Thoracic aorta (tissue), 2 donors: ENCODE data around the gene NAT8. TPM values are rescaled to one million over a fixed set of nuclear protein-coding genes. Genes with fewer than 3 reads are reported as not detected.
"Not testable (repeated sequence)": the region's sequence is repeated elsewhere in the genome, so short reads cannot be mapped to it uniquely, and the experiment has no call there.

ENCODE experiments used
- ATAC-seq: fragments of 150-250 bp; one replicate; pipeline ENCODE4 v1.8.0; 2017; ENCODE audit warnings: low read depth; ENCODE audit not compliant: insufficient number of reproducible peaks, low FRiP score
- DNase-seq: peaks from one replicate; pipeline ENCODE4 v3.0.0-alpha.2; 2020; ENCODE audit warnings: low spot score
- H3K27ac ChIP-seq, 2 donors: fragments of 200-600 bp; sonication (generic); 1 replicate in 1 of 2; 2 replicates in 1 of 2; pipeline ENCODE4 v1.5.1; 2016; ENCODE audit warnings: mild to moderate bottlenecking in 2 of 2, moderate library complexity in 2 of 2
- H3K27me3 ChIP-seq: fragments of 200-600 bp; sonication (generic); replicated peaks from 2 replicates; pipeline ENCODE4 v1.6.0; 2016; ENCODE audit warnings: mild to moderate bottlenecking; ENCODE audit not compliant: insufficient read depth
- H3K36me3 ChIP-seq: fragments of 200-600 bp; sonication (generic); one replicate; pipeline ENCODE4 v1.5.1; 2016
- H3K4me1 ChIP-seq, 2 donors: fragments of 200-600 bp; sonication (generic); 1 replicate in 1 of 2; 2 replicates in 1 of 2; pipeline versions ENCODE4 v1.5.1 to v1.6.0; 2016; ENCODE audit warnings: low read depth in 2 of 2, mild to moderate bottlenecking in 1 of 2; ENCODE audit not compliant: control insufficient read depth in 1 of 2
- H3K4me3 ChIP-seq: fragments of 200-600 bp; sonication (generic); 2 replicates; pipeline ENCODE4 v1.5.1; 2016; ENCODE audit warnings: mild to moderate bottlenecking
- H3K9me3 ChIP-seq: fragments of 200-600 bp; sonication (generic); 2 replicates; pipeline ENCODE4 v1.5.1; 2016
- total RNA-seq, 2 donors: library from RNA; depleted of rRNA; stranded (reverse); fragments of >200 nt; gene quantifications; one replicate each; pipeline versions ENCODE4 v1.1.0 to v1.2.3, GENCODE V29; 2016
- TF ChIP-seq, protein P1 (sequence below): fragments of 200-600 bp; sonication (generic); IDR thresholded peaks from one replicate; pipeline ENCODE4 v1.5.1; 2019; ENCODE audit warnings: antibody characterized with exemption

The NAT8 gene
- total RNA-seq, 2 donors from 2014 or later: not detected

DNA sequence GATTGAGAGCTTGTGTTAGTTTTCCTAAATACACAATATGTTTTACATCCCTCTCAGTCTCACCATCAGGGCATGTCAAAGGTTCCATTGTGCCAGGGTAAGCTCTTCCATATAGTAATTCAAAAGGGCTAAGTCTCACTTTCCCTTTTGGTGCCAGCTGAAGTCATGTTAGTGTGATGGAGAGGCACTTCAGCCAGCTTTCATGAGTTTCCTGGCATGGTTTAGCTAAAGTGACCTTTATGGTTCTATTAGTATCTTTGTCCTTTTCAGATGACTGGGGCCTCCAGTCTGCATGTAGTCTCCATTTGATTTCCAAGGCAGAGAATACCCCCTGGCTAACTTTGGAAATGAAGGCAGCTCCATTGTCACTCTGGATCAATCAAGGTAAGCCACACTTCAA lies 27.2 kb downstream of the NAT8 start:
- no peak for ATAC-seq
- TF ChIP-seq, protein P1, sequence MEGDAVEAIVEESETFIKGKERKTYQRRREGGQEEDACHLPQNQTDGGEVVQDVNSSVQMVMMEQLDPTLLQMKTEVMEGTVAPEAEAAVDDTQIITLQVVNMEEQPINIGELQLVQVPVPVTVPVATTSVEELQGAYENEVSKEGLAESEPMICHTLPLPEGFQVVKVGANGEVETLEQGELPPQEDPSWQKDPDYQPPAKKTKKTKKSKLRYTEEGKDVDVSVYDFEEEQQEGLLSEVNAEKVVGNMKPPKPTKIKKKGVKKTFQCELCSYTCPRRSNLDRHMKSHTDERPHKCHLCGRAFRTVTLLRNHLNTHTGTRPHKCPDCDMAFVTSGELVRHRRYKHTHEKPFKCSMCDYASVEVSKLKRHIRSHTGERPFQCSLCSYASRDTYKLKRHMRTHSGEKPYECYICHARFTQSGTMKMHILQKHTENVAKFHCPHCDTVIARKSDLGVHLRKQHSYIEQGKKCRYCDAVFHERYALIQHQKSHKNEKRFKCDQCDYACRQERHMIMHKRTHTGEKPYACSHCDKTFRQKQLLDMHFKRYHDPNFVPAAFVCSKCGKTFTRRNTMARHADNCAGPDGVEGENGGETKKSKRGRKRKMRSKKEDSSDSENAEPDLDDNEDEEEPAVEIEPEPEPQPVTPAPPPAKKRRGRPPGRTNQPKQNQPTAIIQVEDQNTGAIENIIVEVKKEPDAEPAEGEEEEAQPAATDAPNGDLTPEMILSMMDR: no peak
- no peak overlapping the region for H3K4me3 ChIP-seq

DNA sequence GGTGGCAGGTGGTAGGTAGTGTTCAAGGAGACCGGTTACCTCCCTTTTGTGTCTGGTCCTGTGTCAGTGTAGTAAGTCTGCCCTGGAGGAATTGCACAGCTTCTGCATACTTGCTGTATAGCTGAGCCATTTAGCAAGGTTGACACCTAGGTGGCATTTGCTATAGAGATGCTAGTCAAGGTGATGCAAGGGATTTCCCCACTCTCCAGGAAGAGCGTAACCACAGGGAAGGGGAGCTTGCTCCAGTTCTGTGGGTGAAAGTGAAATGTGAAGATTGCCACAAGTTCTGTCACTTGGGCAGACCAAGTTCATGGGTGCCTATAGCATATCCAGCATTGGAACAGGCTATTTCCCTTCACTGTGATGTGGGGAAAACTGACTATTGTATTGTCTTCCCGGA lies 28.1 kb downstream of the NAT8 start:
- TF ChIP-seq, protein P1: no peak
- DNase-seq (no peak), ATAC-seq (no peak)
- Histone ChIP-seq H3K9me3 (no peaks in the 10 kb centered on the region), H3K4me1 (no peaks in the 10 kb centered on the region), H3K4me3 (no peak overlapping the region), H3K27me3 (no peaks in the 10 kb centered on the region), H3K27ac (no peak overlapping the region), H3K36me3 (peaks cover under 1% of the 10 kb centered on the region)

More for the DNA sequence above, 27.2 kb downstream of the NAT8 start:
- H3K27ac ChIP-seq: no peak overlapping the region
- no peak for DNase-seq
- H3K27me3 ChIP-seq: no peaks in the 10 kb centered on the region
- no peaks in the 10 kb centered on the region for H3K4me1 ChIP-seq
- H3K9me3 ChIP-seq: no peaks in the 10 kb centered on the region
- H3K36me3 ChIP-seq: no peaks in the 10 kb centered on the region

- no peak for DNase-seq
- Histone ChIP-seq H3K36me3 (peaks cover 8% of the 10 kb centered on the region), H3K27ac (no peak overlapping the region), H3K4me3 (no peak overlapping the region), H3K4me1 (no peaks in the 10 kb centered on the region), H3K9me3 (no peaks in the 10 kb centered on the region), H3K27me3 (no peaks in the 10 kb centered on the region)
- no peak for ATAC-seq
- TF ChIP-seq, protein P1: no peak
These were observed 30.4 kb downstream of the NAT8 start for GRCh38 chr2:73611867-73612266.

DNA sequence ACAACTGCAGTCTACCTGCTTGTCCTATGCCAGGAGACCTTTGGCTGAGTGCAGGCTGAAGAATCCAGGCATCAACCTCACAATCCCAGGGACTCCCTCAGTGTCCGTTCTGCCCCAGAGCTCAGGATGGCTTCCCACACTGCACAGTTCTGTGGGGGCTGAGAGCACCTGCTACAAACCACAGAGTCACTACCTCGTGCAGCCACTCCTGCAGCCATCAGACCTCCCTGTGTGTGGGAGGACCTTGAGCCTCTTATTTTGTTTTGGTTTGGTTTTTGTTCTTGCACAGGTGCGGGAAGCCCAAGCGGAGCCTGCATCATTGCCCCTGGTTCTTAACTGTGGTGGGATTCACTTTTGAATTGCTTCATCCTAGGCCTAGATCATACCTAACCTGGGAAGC lies 31.0 kb downstream of the NAT8 start:
- no peak overlapping the region for H3K27ac ChIP-seq
- no peak for ATAC-seq
- TF ChIP-seq, protein P1: no peak
- no peaks in the 10 kb centered on the region for H3K27me3 ChIP-seq
- H3K9me3 ChIP-seq: no peaks in the 10 kb centered on the region
- H3K36me3 ChIP-seq: peaks cover 8% of the 10 kb centered on the region
- H3K4me1 ChIP-seq: no peaks in the 10 kb centered on the region
- no peak for DNase-seq
- no peak overlapping the region for H3K4me3 ChIP-seq

DNA sequence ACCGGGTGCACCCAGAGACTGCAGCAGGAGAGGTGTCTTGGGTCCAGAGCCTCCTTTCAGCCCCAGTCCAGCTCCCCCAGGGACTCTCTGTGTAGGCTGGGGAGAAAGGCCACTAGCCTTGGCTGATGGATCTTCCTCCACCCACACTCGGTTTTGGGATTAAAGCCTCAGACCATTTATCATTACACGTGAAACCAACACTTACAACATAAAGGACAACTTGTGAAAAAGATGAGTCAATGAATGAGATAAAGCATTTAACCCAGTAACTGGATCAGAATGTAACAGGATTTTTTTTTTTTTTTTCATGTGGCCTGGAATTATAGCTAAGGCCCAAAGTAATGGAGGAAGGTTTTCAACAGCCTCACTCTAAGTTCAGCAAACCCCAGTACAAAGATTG lies 32.1 kb downstream of the NAT8 start:
- ATAC-seq (no peak), DNase-seq (no peak)
- Histone ChIP-seq H3K27me3 (no peaks in the 10 kb centered on the region), H3K4me1 (no peaks in the 10 kb centered on the region), H3K4me3 (no peak overlapping the region), H3K9me3 (no peaks in the 10 kb centered on the region), H3K27ac (no peak overlapping the region), H3K36me3 (peaks cover 8% of the 10 kb centered on the region)
- TF ChIP-seq, protein P1: no peak

DNA sequence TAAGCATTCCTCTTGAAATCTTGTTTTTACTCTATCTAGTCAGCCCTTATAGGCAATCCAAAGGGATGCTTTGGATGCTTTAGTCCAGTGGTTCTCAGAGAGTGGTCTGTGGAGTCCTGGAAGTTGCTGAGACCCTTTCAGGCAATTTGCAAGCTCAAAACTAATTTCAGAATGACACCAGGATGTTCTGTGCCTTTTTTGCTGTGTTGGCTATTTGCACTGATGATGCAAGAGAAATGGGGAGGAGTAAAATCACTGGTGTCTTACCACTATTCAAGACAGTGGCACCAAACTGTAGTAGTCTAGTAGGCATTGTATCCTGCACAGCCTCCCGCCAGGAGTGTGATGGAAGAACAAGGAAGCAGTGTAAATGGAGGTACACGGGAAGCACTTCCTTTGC lies 37.6 kb downstream of the NAT8 start:
- ATAC-seq, H3K27me3 ChIP-seq, H3K4me3 ChIP-seq, DNase-seq, H3K9me3 ChIP-seq, H3K27ac ChIP-seq, H3K4me1 ChIP-seq: not testable (repeated sequence)
- peaks cover 13% of the 10 kb centered on the region for H3K36me3 ChIP-seq

DNA sequence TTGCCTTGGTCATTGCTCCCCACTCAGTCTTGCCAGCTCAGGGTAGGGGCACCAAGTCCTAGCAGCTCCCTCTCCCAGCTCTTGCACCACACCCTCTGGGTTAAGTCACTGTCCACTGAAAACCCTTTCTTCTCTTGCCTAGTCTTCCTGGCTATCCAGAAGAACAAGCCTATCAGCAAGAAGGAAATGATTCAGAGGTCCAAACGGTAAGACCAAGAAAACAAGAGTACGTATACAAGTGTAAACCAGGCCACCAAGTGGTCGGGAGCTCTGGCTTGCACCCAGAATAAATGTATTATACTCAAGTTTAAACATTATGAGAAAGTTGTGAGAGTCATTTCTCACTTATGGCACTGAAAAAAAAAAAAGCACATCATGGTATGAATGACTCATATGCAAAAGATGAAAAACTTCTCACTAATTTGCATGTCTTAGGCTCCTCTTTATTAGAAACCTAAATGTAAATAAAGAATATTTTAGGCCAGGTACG lies 39.1 kb downstream of the NAT8 start:
- H3K27ac ChIP-seq, H3K36me3 ChIP-seq, ATAC-seq: not testable (repeated sequence)

More for the DNA sequence above, 39.1 kb downstream of the NAT8 start:
- not testable (repeated sequence) for H3K4me1 ChIP-seq, H3K4me3 ChIP-seq, H3K9me3 ChIP-seq, H3K27me3 ChIP-seq, DNase-seq
